Stomach smooth muscle (tissue), 2 donors: ENCODE data around the gene MDM1.

Experiments
- H3K27ac ChIP-seq: one replicate; pipeline ENCODE4 v1.7.0; 2013; ENCODE audit warnings: mild to moderate bottlenecking, low read length, inconsistent platforms
- H3K27me3 ChIP-seq, 2 donors: one replicate each; pipeline ENCODE4 v1.7.0; 2013; ENCODE audit warnings: low read length in 2 of 2; ENCODE audit not compliant: insufficient read depth in 2 of 2, control insufficient read depth in 1 of 2
- H3K36me3 ChIP-seq, 2 donors: one replicate each; pipeline ENCODE4 v1.7.0; 2013; ENCODE audit warnings: low read length in 2 of 2; ENCODE audit not compliant: control insufficient read depth in 2 of 2, insufficient read depth in 2 of 2
- H3K4me1 ChIP-seq: one replicate; pipeline ENCODE4 v1.7.0; 2013; ENCODE audit warnings: low read length; ENCODE audit not compliant: control insufficient read depth, insufficient read depth
- H3K4me3 ChIP-seq, 2 donors: one replicate each; pipeline ENCODE4 v1.7.0; 2013; ENCODE audit warnings: low read length in 2 of 2
- H3K9ac ChIP-seq, 2 donors: one replicate each; pipeline ENCODE4 v1.7.0; 2013; ENCODE audit warnings: low read length in 2 of 2, mild to moderate bottlenecking in 1 of 2
- H3K9me3 ChIP-seq, 2 donors: one replicate each; pipeline ENCODE4 v1.7.0; 2013; ENCODE audit warnings: low read length in 2 of 2; ENCODE audit not compliant: control insufficient read depth in 2 of 2
- donor health status: healthy.
- donor health status: Pancreatic carcinoma.

Gene MDM1

GRCh38 chr12:68331869-68332727 lies at the start of gene MDM1:
Gene MDM1, minus strand, starts transcription at chr12:68332362. Its CDS starts 117 bp downstream, at chr12:68332245.
- peak within 1 kb of the TSS; percentile 63 to 85 for H3K4me3 ChIP-seq
- peak within 1 kb of the TSS; percentile 59 for H3K27ac ChIP-seq
- no peaks in the 10 kb centered on the region for H3K36me3 ChIP-seq
- H3K9me3 ChIP-seq = no peaks in the 10 kb centered on the region
- H3K9ac ChIP-seq = peak within 1 kb of the TSS; percentile 76 to 77
- peaks cover 9% of the 10 kb centered on the region for H3K4me1 ChIP-seq
- H3K27me3 ChIP-seq = no peaks in the 10 kb centered on the region

- H3K4me3 ChIP-seq = no peak overlapping the region
- no peak overlapping the region for H3K9ac ChIP-seq
- H3K27me3 ChIP-seq = no peaks in the 10 kb centered on the region
- no peak overlapping the region for H3K27ac ChIP-seq
- no peaks in the 10 kb centered on the region for H3K9me3 ChIP-seq
- peaks cover 11% of the 10 kb centered on the region for H3K4me1 ChIP-seq
- H3K36me3 ChIP-seq = no peaks in the 10 kb centered on the region
These were observed 49.5 kb upstream of the MDM1 start for GRCh38 chr12:68381476-68382219.

- Histone ChIP-seq H3K4me1 (peaks cover 19% of the 10 kb centered on the region), H3K9ac (no peak overlapping the region), H3K4me3 (no peak overlapping the region), H3K36me3 (no peaks in the 10 kb centered on the region), H3K9me3 (no peaks in the 10 kb centered on the region), H3K27ac (peak overlapping the region; percentile 18), H3K27me3 (no peaks in the 10 kb centered on the region)
These were observed 46.9 kb upstream of the MDM1 start for GRCh38 chr12:68378872-68379606.

GRCh38 chr12:68377881-68378280 lies 45.7 kb upstream of the MDM1 start:
- H3K4me1 ChIP-seq = peaks cover 19% of the 10 kb centered on the region

GRCh38 chr12:68376901-68377300 lies 44.7 kb upstream of the MDM1 start:
- H3K27me3 ChIP-seq = no peaks in the 10 kb centered on the region
- peaks cover 19% of the 10 kb centered on the region for H3K4me1 ChIP-seq
- no peaks in the 10 kb centered on the region for H3K9me3 ChIP-seq
- H3K27ac ChIP-seq = no peak overlapping the region
- H3K9ac ChIP-seq = no peak overlapping the region
- H3K4me3 ChIP-seq = no peak overlapping the region
- H3K36me3 ChIP-seq = no peaks in the 10 kb centered on the region

More at GRCh38 chr12:68377881-68378280, 45.7 kb upstream of the MDM1 start:
- H3K27me3 ChIP-seq = no peaks in the 10 kb centered on the region
- no peaks in the 10 kb centered on the region for H3K9me3 ChIP-seq
- H3K36me3 ChIP-seq = no peaks in the 10 kb centered on the region
- no peak overlapping the region for H3K4me3 ChIP-seq
- no peak overlapping the region for H3K27ac ChIP-seq
- H3K9ac ChIP-seq = no peak overlapping the region

- H3K36me3 ChIP-seq = no peaks in the 10 kb centered on the region
- no peak overlapping the region for H3K9ac ChIP-seq
- no peaks in the 10 kb centered on the region for H3K9me3 ChIP-seq
- no peak overlapping the region for H3K4me3 ChIP-seq
- peaks cover 19% of the 10 kb centered on the region for H3K4me1 ChIP-seq
- no peak overlapping the region for H3K27ac ChIP-seq
- H3K27me3 ChIP-seq = no peaks in the 10 kb centered on the region
These were observed 43.9 kb upstream of the MDM1 start for GRCh38 chr12:68375756-68376695.

GRCh38 chr12:68374307-68374982 lies 42.3 kb upstream of the MDM1 start:
- Histone ChIP-seq H3K9ac (no peak overlapping the region), H3K4me1 (peaks cover 19% of the 10 kb centered on the region), H3K27me3 (no peaks in the 10 kb centered on the region), H3K9me3 (no peaks in the 10 kb centered on the region), H3K36me3 (no peaks in the 10 kb centered on the region), H3K27ac (no peak overlapping the region), H3K4me3 (no peak overlapping the region)

- H3K27me3 ChIP-seq = no peaks in the 10 kb centered on the region
- no peak overlapping the region for H3K27ac ChIP-seq
- no peaks in the 10 kb centered on the region for H3K9me3 ChIP-seq
- H3K4me3 ChIP-seq = no peak overlapping the region
- no peaks in the 10 kb centered on the region for H3K36me3 ChIP-seq
- H3K9ac ChIP-seq = no peak overlapping the region
- H3K4me1 ChIP-seq = peaks cover 5% of the 10 kb centered on the region
These were observed 38.5 kb upstream of the MDM1 start for GRCh38 chr12:68370667-68371066.

- Histone ChIP-seq H3K27ac (no peak overlapping the region), H3K9ac (no peak overlapping the region), H3K27me3 (no peaks in the 10 kb centered on the region), H3K4me1 (peaks cover 8% of the 10 kb centered on the region), H3K9me3 (no peaks in the 10 kb centered on the region), H3K36me3 (no peaks in the 10 kb centered on the region), H3K4me3 (no peak overlapping the region)
These were observed 37.9 kb upstream of the MDM1 start for GRCh38 chr12:68370006-68370590.
